HG02885 (cell line): ENCODE measurements around the gene PANK3.

ENCODE experiments used
- ATAC-seq: cut with Tn5 transposase; IDR thresholded peaks from one replicate; pipeline ENCODE4 v1.9.1; 2021; ENCODE audit warnings: mild to moderate bottlenecking; ENCODE audit not compliant: unreplicated experiment, poor library complexity

PANK3 gene

GRCh38 chr5:168578538-168579487 is at the start of gene PANK3:
TSS of gene PANK3 (minus strand) at chr5:168579368. CDS start at chr5:168579283, 85 bp downstream.
- peak; percentile 61 for ATAC-seq

GRCh38 chr5:168624850-168625364 is 45.7 kb upstream of the PANK3 start:
- no peak for ATAC-seq

DNA sequence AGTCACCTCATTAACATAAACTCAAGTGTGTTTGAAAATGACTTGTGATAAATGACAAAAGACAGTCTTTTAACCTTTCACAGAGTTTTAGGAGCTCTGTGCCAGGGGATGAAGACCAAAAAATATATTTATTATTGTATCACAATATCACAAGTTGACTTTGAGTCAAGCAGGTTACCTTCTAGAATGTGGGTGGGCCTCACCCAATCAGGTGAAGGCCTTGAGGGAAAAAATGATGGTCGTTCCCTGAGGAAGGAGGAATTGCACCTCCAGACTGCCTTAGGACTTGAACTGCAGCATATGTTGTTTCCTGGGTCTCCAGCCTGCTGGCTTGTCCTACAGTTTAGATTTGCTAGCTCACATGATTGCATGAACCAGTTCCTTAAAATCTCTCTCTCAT is 41.6 kb upstream of the PANK3 start:
- no peak for ATAC-seq

- ATAC-seq, result no peak
These were observed 35.5 kb upstream of the PANK3 start for GRCh38 chr5:168614661-168615060.

- no peak for ATAC-seq
These were observed 34.8 kb upstream of the PANK3 start for GRCh38 chr5:168613996-168614395.

DNA sequence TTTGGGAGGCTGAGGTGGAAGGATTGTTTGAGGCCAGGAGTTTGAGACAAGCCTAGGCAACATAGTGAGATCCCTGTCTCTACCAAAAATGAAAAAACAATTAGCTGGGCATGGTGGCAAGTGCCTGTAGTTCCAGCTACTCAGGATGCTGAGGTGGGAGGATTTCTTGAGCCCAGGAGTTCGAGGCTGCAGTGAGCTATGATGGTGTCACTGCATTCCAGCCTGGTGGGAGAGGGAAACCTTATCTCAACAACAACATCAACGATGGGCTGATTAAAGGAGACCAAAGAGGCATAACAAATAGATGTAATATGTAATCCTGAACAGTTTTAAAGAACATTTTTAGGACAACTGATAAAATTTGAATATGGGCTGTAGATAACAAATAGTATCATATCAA is 34.2 kb upstream of the PANK3 start:
- ATAC-seq, result no peak

DNA sequence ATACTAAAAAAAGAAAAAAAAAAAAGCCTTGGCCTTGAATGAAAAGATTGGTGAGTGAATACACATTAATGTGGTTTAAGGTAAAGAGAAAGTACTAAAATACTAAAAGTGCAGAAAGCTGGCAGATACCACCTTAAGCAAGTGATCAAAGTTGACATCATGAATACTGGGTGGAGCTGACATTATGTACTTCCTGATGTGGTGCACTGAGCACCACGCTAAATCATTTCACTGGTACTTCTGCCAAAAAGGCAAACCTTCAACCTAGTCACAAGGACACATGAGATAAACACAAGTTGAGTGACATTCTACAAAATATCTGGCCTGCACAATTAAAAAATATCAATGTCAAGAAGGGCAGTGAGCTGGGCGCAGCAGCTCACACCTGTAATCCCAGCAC is 33.8 kb upstream of the PANK3 start:
- no peak for ATAC-seq

- ATAC-seq, result no peak
These were observed 33.0 kb upstream of the PANK3 start for GRCh38 chr5:168612123-168612522.

DNA sequence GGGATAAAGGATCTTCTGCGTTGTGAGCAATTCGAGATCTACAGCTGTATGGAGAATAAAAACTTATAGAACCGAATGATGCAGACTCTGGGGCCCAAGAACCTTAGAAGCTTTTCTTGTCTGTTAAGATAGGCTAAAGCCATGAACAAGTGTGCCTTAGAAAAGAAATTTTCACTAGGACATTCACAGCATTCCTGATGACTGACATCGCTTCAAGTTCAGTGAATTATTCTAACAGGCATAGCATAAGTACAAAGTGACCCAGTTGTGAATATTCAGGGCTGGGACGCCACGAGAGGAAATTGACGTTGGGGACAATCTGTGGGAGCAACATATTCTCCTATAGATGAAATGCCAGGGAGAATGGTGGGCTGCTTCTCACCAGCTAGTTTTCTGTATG is 32.0 kb upstream of the PANK3 start:
- ATAC-seq, result no peak

GRCh38 chr5:168609806-168610482 is 30.8 kb upstream of the PANK3 start:
- no peak for ATAC-seq

DNA sequence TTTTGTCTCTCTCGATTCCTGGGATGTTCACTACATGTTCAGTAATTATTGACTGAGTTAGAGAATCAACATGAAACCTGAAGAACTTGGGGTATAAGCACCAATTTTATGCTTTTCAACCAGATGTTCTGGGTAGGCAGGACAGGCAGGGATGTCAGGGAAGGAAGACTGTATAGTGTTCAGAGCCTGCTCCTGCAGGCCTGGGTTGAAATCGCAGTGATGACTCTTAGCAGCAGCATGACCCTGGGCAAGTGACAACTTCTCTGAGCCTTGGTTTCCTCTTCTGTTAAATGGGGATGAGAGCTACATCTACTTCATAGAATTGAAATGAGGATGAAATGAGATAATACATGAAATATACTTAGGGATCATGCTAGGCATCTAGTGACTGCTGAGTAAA is 29.7 kb upstream of the PANK3 start:
- ATAC-seq, result no peak

DNA sequence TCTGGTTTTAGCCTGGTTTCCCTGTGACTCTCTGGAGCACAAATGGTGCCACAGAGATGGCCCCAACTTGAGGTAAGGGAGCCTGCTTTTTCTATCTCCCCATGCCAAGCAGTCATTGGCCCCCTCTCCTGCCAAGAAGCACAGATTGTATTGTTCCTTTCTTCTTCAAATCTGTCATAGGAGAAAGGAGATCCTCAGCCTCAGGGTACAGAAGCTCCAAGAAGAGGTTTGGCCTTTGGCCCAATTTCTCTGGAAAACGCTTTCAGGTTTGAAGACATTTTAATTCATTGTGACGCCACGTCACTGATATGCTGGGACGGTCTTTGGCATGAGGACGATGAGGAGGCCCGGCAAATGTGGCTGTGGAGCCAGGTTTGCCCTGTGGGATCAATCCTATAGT is 29.2 kb upstream of the PANK3 start:
- ATAC-seq, result peak; percentile 5

- peak; percentile 53 for ATAC-seq
These were observed 28.8 kb upstream of the PANK3 start for GRCh38 chr5:168607946-168608345.

DNA sequence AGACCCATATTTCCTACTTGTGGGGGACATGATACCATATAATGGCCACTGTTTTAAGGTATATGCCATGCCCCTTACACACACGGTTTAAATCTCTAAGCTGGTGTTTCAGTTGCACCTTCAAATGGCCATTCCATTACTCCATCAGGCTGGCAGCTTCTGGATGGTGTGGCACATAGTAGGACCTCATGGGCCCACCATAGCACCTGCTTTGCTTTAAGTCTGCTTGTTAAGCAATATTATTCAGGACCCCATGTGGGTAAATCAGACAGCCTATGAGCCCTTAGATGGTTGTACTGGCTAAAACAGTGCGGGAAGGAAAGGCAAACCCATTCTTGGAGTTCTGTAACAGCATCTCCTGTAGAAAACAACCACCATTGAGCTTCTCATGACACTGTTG is 27.4 kb upstream of the PANK3 start:
- no peak for ATAC-seq

GRCh38 chr5:168604436-168604835 is 25.3 kb upstream of the PANK3 start:
- no peak for ATAC-seq

DNA sequence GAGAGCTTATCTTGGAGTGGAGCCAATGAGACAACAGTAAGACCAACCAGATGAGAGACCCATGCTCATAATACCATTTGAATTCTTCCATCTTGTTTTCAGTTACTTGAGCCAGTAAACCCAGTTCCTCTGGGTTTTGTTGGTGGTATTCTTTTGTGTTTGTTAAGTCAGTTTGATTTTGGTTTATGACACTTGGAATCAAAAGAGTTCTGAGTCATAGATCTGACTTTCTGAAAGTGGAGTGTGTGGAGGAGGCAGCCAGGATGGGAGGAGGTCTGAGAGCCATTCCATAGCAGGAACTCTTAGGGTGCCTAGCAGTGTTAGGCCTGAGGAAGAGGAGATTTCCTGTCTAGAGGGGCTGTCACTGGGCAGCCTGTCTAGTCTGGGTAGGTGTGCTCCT is 24.6 kb upstream of the PANK3 start:
- ATAC-seq, result no peak

DNA sequence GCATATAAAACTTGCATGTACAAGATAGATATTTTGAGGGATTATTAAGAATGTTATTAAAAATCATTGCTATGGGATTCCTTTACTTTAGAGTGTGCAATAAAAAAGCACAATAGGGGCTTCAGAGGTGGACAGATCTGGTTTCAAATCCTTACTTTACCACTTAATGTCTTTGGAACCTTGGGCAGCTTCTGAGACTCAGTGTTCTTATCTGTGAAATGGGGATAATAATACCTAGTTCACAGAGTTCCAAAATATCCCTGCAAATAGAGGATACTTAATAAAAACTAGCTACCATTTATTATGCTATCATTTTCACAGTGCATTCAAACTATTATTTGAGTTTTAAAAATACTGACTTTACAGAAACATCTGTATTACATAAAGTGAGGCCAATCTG is 23.3 kb upstream of the PANK3 start:
- no peak for ATAC-seq

- no peak for ATAC-seq
These were observed 22.8 kb upstream of the PANK3 start for GRCh38 chr5:168601972-168602371.

- ATAC-seq, result no peak
These were observed 21.2 kb upstream of the PANK3 start for GRCh38 chr5:168600409-168600808.

- no peak for ATAC-seq
These were observed 20.7 kb upstream of the PANK3 start for GRCh38 chr5:168599826-168600225.

DNA sequence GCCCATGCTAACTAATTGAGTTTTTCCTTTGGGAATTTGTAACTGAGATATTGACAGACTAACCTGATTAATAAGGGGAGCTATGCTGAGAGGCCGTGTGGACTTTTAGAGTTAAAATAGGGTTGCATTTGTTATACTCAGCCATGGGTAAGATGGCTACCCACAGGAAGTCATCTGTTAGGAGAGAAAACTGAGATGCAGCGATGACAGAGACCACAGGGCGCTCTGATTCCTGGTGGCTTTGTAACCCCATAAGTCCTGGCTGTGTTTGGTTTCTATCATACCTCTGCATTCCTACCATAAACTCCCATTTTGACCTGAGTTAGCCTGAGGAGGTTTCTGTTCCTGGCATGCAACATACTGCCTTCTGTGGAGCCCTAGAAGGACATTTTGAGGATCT is 19.5 kb upstream of the PANK3 start:
- no peak for ATAC-seq
